ENCODE data around the gene CCDC78. TPM values are rescaled to one million over a fixed set of nuclear protein-coding genes. Genes with fewer than 3 reads are reported as not detected.
"Not testable (repeated sequence)": the region's sequence is repeated elsewhere in the genome, so short reads cannot be mapped to it uniquely, and the experiment has no call there.

Gene CCDC78
- polyA plus RNA-seq, 1 experiment: 2.4 TPM

DNA sequence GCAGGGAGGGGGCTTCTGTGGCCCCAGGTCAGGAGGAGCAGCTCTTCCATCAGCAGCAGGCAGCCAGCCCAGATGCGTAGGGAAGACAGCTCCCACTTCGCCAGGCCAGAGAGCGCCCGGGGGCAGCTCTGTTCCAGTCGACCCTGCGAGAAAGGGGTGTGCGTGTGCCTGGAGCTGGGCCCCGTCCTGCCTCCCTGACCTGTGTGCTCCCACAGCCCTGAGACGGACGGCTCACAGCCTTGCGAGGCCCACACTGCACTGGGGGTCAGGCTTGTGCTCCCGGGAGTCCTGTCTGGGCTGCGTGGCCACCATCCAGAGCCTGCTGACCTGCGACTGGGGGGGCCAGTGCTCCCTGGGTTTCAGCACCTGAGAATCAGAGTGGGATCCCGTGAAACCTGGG, 33.8 kb upstream of the CCDC78 start:
- TF ChIP-seq, protein P1, sequence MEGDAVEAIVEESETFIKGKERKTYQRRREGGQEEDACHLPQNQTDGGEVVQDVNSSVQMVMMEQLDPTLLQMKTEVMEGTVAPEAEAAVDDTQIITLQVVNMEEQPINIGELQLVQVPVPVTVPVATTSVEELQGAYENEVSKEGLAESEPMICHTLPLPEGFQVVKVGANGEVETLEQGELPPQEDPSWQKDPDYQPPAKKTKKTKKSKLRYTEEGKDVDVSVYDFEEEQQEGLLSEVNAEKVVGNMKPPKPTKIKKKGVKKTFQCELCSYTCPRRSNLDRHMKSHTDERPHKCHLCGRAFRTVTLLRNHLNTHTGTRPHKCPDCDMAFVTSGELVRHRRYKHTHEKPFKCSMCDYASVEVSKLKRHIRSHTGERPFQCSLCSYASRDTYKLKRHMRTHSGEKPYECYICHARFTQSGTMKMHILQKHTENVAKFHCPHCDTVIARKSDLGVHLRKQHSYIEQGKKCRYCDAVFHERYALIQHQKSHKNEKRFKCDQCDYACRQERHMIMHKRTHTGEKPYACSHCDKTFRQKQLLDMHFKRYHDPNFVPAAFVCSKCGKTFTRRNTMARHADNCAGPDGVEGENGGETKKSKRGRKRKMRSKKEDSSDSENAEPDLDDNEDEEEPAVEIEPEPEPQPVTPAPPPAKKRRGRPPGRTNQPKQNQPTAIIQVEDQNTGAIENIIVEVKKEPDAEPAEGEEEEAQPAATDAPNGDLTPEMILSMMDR (IDR thresholded peaks at IDR 0.05; ENCODE audit: insufficient read depth, low read depth, low read length): no peak
- H3K27me3 ChIP-seq (ENCODE audit: control insufficient read depth, insufficient read depth, low read length): no peaks in the 10 kb centered on the region
- no peaks in the 10 kb centered on the region for H3K36me3 ChIP-seq (ENCODE audit: control insufficient read depth, insufficient read depth, low read length)
- no peak for DNase-seq (ENCODE audit: low read depth)
- H3K4me3 ChIP-seq (ENCODE audit: low read depth, low read length): no peak overlapping the region
- ChIA-PET POLR2A (interaction anchor here (0.5 kb wide), 1 partner anchor 47 kb away, joined by 18 read pairs; no protein-coding TSS in a partner anchor), CTCF (interaction anchor here (0.7 to 1.5 kb wide), 4 partner anchors 9 to 434 kb away, joined by 3 to 5 read pairs (median 4); no protein-coding TSS in a partner anchor)

DNA sequence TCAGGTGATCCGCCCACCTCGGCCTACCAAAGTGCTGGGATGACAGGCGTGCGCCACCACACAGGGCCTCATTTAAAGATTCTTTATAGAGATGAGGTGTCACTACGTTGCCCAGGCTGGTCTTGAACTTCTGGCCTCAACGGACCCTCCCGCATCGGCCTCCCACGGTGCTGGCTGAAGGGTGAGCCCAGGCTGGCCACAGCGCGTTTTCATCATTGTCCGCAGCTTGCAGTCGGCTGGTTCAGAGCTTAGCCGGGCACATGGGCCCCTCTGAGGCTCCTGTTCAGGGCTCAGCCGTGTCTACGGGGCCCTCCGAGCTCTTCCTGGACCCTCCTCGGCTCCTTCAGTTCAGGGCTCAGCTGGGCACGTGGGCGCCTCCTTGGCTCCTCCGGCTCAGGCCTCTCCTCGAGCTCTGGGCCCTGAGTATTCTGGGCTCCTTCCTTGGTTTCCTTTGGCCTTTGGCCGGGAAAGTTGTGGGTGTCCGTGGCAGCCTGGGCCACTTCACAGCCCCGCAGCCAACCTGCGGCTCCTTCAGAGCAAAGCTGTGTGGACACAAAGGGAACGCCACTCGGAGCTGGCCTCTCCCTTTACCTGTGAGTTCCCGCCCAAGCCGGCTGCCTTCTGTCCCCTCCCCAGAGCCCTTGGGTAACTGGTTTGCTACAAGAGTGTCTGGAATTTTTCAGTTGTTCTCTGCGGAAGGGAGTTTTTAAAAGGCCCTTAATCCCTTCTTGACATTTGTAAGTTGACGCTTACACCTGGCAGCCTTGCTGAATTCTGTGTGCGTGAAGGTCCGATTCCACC, 33.1 kb upstream of the CCDC78 start:
- no peak for DNase-seq (ENCODE audit: low read depth)
- no peaks in the 10 kb centered on the region for H3K36me3 ChIP-seq (ENCODE audit: control insufficient read depth, insufficient read depth, low read length)
- POLR2A ChIA-PET: no interaction called here
- CTCF ChIA-PET: interaction anchor here (1.0 kb wide), 1 partner anchor 47 kb away, joined by 4 read pairs; no protein-coding TSS in a partner anchor
- TF ChIP-seq, protein P1 (IDR thresholded peaks at IDR 0.05; ENCODE audit: insufficient read depth, low read depth, low read length): no peak
- H3K27me3 ChIP-seq (ENCODE audit: control insufficient read depth, insufficient read depth, low read length): no peaks in the 10 kb centered on the region
- H3K4me3 ChIP-seq (ENCODE audit: low read depth, low read length): no peak overlapping the region

DNA sequence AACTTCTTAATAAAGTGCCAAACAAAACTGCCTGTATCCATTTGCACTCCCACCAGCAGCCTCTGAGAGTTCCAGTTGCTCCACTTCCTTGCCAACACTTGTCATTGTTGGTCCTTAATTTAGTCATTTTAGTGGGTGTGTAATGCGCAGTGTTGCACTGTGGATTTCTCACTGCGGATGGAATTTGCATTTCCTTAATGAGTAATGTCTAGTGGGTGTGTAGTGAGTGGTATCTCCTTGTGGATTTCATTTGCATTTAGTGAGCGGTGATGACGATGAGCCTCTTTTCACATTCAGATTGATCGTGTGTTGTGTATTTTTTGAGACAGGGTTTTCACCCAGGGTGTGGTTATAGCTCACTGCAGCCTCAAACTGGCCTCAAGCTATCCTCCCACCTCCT, 30.2 kb upstream of the CCDC78 start:
- ChIA-PET POLR2A (no interaction called here), CTCF (interaction anchor here (1.0 kb wide), 1 partner anchor 14 kb away, joined by 3 read pairs; no protein-coding TSS in a partner anchor)
- Histone ChIP-seq H3K27me3 (ENCODE audit: control insufficient read depth, insufficient read depth, low read length) (0 out of 2 replicates have a peak, but pooled peaks cover 3% of the 10 kb centered on the region), H3K36me3 (ENCODE audit: control insufficient read depth, insufficient read depth, low read length) (no peaks in the 10 kb centered on the region), H3K4me3 (ENCODE audit: low read depth, low read length) (no peak overlapping the region)
- DNase-seq (ENCODE audit: low read depth): no peak
- TF ChIP-seq, protein P1 (IDR thresholded peaks at IDR 0.05; ENCODE audit: insufficient read depth, low read depth, low read length): no peak

DNA sequence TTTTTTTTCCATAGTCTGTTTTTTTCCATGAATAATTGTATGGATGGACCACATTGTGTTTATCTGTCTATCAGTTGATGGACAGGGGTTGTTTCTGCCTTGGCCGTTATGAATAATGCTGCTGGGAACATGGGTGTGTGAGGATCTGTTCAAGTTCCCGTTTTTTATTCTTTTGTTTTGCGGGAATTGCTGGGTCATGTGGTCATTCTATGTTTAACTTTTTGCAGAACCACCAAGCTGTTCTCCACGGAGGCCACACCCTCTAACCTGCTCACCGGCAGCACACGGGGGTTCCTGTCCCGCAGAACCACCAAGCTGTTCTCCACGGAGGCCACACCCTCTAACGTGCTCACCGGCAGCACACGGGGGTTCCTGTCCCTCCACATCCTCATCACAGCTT, 28.4 kb upstream of the CCDC78 start:
- ChIA-PET CTCF (no interaction called here), POLR2A (no interaction called here)
- H3K4me3 ChIP-seq (ENCODE audit: low read depth, low read length): no peak overlapping the region
- H3K27me3 ChIP-seq (ENCODE audit: control insufficient read depth, insufficient read depth, low read length): 0 out of 2 replicates have a peak, but pooled peaks cover 3% of the 10 kb centered on the region
- TF ChIP-seq, protein P1 (IDR thresholded peaks at IDR 0.05; ENCODE audit: insufficient read depth, low read depth, low read length): no peak
- H3K36me3 ChIP-seq (ENCODE audit: control insufficient read depth, insufficient read depth, low read length): no peaks in the 10 kb centered on the region
- DNase-seq (ENCODE audit: low read depth): no peak

DNA sequence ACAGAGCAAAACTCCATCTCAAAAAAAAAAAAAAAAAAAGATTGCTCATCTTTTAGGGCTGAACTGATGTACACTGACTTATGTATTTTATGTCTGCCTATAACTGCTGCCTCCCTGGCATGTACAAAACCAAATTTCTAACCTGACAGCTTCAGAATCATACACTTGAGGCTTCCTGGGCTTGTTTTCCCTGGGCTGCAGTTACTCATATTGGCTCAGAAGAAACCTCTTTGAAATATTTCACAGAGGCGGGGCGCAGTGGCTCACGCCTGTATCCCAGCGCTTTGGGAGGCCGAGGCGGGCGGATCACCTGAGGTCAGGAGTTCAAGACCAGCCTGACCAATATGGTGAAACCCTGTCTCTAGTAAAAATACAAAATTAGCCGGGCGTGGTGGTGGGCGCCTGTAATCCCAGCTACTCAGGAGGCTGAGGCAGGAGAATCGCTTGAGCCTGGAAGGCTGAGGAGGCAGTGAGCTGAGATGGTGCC, 27.9 kb upstream of the CCDC78 start:
- H3K27me3 ChIP-seq (ENCODE audit: control insufficient read depth, insufficient read depth, low read length); H3K36me3 ChIP-seq (ENCODE audit: control insufficient read depth, insufficient read depth, low read length); POLR2A ChIA-PET; CTCF ChIA-PET; DNase-seq (ENCODE audit: low read depth); H3K4me3 ChIP-seq (ENCODE audit: low read depth, low read length): not testable (repeated sequence)
